Activated CD4-positive, alpha-beta memory T cell treated with anti-CD3 and anti-CD28 coated beads, Interleukin-2, amount 10 ng/mL, durations not matched to agents 7 days and 5 days (primary cell): ENCODE data around the gene INF2. TPM values are rescaled to one million over a fixed set of nuclear protein-coding genes. Genes with fewer than 3 reads are reported as not detected.
"Not testable (repeated sequence)": the region's sequence is repeated elsewhere in the genome, so short reads cannot be mapped to it uniquely, and the experiment has no call there.

ENCODE experiments used
- CTCF ChIA-PET: fragments of 350-600 bp; sonication (Branson Sonifier 250); formaldehyde crosslinking; loops from one replicate; lab custom pipeline; 2021; ENCODE audit warnings: antibody characterized with exemption, inconsistent platforms; lab: Charles Lee
- POLR2A ChIA-PET: fragments of 350-600 bp; sonication (Branson Sonifier 250); formaldehyde crosslinking; loops from one replicate; lab custom pipeline; 2021; ENCODE audit warnings: antibody characterized with exemption; lab: Charles Lee
- DNase-seq: peaks from one replicate; pipeline ENCODE4 v3.0.0-alpha.2; 2020
- H3K27ac Mint-ChIP-seq: one replicate; pipeline ENCODE4 v1.8.0; 2021; ENCODE audit warnings: mild to moderate bottlenecking, mixed read lengths
- H3K27me3 Mint-ChIP-seq: one replicate; pipeline ENCODE4 v1.8.0; 2021; ENCODE audit warnings: mixed read lengths
- H3K36me3 Mint-ChIP-seq: one replicate; pipeline ENCODE4 v1.8.0; 2021; ENCODE audit warnings: low read depth, mixed read lengths
- H3K4me1 Mint-ChIP-seq: one replicate; pipeline ENCODE4 v1.8.0; 2021; ENCODE audit warnings: mixed read lengths
- H3K4me3 Mint-ChIP-seq: one replicate; pipeline ENCODE4 v1.8.0; 2021; ENCODE audit warnings: mild to moderate bottlenecking, mixed read lengths
- H3K9me3 Mint-ChIP-seq: one replicate; pipeline ENCODE4 v1.8.0; 2021; ENCODE audit warnings: mixed read lengths
- total RNA-seq, 2 experiments: library from RNA; stranded (reverse); gene quantifications; one replicate each; pipeline ENCODE4 v1.2.3, GENCODE V29; 2021

Gene INF2
- total RNA-seq, 2 experiments from 2014 or later = 120 to 132 TPM

DNA sequence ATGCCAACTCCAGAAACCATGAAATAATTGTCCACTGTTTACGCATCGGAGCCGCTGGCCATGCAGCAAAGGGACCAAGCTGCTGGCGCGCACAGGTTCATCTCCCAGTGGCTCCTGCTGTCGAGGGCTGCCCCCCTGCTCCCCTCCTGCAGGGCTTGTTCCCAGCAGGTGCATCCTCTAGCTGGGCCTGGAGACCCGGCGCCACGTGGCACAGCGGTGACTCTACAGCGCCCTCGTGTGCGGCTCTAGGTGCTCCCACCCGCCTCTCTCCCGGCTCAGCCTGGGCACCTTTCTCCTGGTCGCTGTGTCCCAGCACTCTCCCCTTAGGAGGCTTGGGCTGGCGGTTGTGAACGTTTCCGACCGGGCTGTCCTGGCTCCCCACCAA lies 37.5 kb upstream of the INF2 start:
- CTCF ChIA-PET = interaction anchor here (1.3 to 1.4 kb wide), 2 partner anchors 14 to 58 kb away, joined by 3 read pairs; no protein-coding TSS in a partner anchor

DNA sequence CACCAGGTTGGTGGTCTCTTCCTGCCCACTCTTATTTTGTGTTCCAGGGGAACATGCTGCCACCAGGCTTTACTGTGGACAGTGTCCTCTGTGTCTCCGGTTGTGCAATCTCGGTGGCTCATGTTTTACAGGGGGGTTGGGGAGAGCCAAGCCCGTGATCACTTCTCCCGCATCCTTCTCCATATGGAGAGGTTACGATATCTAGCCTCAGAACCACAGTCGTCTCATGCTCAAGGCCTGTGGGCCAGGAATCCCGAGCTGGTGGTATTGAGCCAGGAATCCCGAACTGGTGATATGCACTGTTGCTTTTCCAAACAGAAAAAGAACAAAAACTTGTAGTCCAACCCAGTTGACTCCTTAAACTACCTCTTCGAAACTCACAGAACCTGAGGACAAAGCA lies 37.0 kb upstream of the INF2 start:
- no peaks in the 10 kb centered on the region for H3K36me3 Mint-ChIP-seq
- H3K4me3 Mint-ChIP-seq = no peak overlapping the region
- POLR2A ChIA-PET = no interaction called here
- DNase-seq = no peak
- no peaks in the 10 kb centered on the region for H3K4me1 Mint-ChIP-seq
- CTCF ChIA-PET = interaction anchor here (1.3 kb wide), 1 partner anchor 57 kb away, joined by 3 read pairs; no protein-coding TSS in a partner anchor
- peaks cover 15% of the 10 kb centered on the region for H3K9me3 Mint-ChIP-seq
- no peak overlapping the region for H3K27ac Mint-ChIP-seq
- peaks cover 25% of the 10 kb centered on the region for H3K27me3 Mint-ChIP-seq

More for the DNA sequence above, 37.5 kb upstream of the INF2 start:
- peaks cover 25% of the 10 kb centered on the region for H3K27me3 Mint-ChIP-seq
- DNase-seq = no peak
- no peaks in the 10 kb centered on the region for H3K36me3 Mint-ChIP-seq
- no peak overlapping the region for H3K27ac Mint-ChIP-seq
- no peaks in the 10 kb centered on the region for H3K4me1 Mint-ChIP-seq
- H3K9me3 Mint-ChIP-seq = peaks cover 15% of the 10 kb centered on the region
- no peak overlapping the region for H3K4me3 Mint-ChIP-seq
- POLR2A ChIA-PET = no interaction called here

DNA sequence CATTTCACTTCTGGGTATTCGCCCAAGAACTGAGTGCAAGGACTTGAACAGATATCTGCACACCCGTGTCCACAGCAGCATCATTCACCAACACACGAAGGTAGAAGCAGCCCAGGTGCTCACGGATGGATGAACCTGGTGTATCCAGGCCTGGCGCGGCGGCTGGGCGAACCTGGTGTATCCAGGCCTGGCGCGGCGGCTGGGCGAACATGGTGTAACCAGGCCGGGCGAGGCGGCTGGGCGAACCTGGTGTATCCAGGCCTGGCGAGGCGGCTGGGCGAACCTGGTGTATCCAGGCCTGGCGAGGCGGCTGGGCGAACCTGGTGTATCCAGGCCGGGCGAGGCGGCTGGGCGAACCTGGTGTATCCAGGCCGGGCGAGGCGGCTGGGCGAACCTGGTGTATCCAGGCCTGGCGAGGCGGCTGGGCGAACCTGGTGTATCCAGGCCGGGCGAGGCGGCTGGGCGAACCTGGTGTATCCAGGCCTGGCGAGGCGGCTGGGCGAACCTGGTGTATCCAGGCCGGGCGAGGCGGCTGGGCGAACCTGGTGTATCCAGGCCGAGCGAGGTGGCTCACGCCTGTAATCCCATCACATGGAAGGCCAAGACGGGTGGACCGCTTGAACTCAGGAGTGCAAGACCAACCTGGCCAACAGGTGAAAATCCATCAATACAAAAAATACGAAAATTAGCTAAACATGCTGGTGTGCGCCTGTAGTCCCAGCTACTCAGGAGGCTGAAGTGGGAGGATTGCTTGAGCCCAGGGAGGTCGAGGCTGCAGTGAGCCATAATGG lies 36.1 kb upstream of the INF2 start:
- H3K36me3 Mint-ChIP-seq, DNase-seq, H3K4me3 Mint-ChIP-seq, POLR2A ChIA-PET, H3K27ac Mint-ChIP-seq, CTCF ChIA-PET, H3K4me1 Mint-ChIP-seq: not testable (repeated sequence)
- Mint-ChIP-seq H3K27me3 (peaks cover 29% of the 10 kb centered on the region), H3K9me3 (peaks cover 15% of the 10 kb centered on the region)

DNA sequence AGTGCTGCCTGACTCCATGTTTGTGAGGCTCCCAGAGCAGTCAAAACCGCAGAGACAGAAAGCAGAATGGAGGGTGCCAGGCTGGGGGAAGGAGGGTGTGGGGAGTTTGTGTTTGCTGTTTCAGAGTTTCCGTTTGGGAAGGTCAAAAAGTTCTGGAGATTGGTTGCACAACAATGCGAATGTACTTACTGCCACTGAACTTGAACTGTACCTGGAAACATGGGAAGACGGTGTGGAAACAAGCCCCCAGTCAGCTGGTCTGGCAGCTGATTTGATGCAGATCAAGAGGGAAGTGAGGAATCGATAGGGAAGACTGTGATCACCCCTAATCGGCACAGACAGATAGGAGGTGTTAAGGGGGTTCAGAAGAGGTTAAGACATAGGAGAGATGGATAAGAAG lies 35.3 kb upstream of the INF2 start:
- ChIA-PET CTCF (no interaction called here), POLR2A (no interaction called here)
- H3K36me3 Mint-ChIP-seq = no peaks in the 10 kb centered on the region
- peaks cover 15% of the 10 kb centered on the region for H3K9me3 Mint-ChIP-seq
- no peak overlapping the region for H3K27ac Mint-ChIP-seq
- no peaks in the 10 kb centered on the region for H3K4me1 Mint-ChIP-seq
- H3K4me3 Mint-ChIP-seq = no peak overlapping the region
- peaks cover 25% of the 10 kb centered on the region for H3K27me3 Mint-ChIP-seq
- no peak for DNase-seq

DNA sequence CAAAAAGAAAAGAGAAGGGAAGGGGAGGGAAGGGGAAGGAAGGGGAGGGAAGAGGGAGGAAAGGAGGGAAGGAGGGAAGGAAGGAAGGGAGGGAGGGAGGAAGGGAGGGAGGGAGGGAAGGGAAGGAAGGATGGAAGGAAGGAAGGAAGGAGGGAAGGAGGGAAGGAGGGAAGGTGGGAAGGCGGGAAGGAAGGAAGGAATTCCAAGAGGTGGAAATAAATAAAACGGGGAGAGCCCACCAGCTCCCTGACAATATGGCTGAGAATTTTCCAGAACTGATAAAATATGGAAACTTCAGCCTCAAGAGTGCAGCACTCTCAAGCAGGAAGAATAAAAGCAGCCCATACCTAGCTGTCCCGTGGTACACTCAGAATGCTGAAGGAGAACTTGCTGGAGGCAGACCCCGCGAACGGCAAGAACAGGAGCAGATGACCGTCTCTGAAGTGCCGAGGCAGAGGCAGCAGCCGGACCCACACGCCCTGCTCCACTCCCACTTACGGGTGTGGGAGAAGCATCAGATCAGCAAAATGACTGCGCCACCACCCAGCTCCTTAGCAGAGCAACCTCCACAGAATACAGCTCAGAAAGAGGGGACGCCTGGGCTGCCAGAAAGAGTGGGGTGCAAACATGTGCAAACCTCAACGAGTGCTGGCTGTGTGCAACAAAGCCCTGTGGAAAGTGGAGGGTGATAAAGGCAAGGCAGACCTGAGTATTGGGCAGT lies 34.1 kb upstream of the INF2 start:
- Mint-ChIP-seq H3K9me3 (peaks cover 15% of the 10 kb centered on the region), H3K27me3 (peaks cover 24% of the 10 kb centered on the region), H3K27ac (no peak overlapping the region), H3K4me1 (peaks cover 2% of the 10 kb centered on the region), H3K4me3 (no peak overlapping the region), H3K36me3 (no peaks in the 10 kb centered on the region)
- DNase-seq = no peak
- CTCF ChIA-PET = no interaction called here
- POLR2A ChIA-PET = no interaction called here

DNA sequence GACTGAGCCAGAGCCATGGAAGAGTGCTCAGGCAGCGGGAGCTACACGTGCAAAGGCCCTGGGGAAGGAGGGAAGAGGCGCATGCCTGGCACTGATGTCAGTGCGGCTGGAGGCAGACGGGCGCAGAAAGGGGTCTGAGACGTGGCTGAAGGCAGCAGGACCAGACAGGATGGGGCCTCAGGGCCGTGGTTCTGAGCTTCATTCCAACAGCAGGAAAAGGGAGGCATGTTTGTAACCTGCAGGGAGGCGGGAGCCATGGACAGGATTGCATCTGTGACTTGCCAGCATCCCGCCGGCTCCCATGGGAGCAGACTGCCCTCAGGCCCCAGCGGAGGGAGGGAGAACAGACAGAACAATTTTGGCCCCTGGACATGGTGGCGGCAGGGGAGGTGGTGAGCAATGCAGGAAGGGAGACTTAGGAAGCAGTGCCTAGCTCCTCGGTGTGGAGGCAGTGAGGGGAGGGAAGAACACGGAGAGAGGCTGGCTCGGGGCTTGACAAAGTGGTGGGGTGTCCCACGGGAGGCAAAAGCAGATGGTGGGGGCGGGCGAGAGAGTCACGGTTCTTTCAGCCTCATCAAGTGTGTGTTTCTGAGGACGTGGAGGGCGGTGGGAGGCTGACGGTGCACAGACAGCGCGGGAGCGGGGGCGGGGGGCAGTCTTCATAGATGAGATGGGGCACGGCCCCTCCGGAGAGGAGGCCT lies 33.3 kb upstream of the INF2 start:
- H3K9me3 Mint-ChIP-seq = peaks cover 15% of the 10 kb centered on the region
- ChIA-PET CTCF (no interaction called here), POLR2A (no interaction called here)
- DNase-seq = no peak
- no peak overlapping the region for H3K4me3 Mint-ChIP-seq
- no peaks in the 10 kb centered on the region for H3K36me3 Mint-ChIP-seq
- H3K27me3 Mint-ChIP-seq = peaks cover 30% of the 10 kb centered on the region
- no peak overlapping the region for H3K27ac Mint-ChIP-seq
- H3K4me1 Mint-ChIP-seq = peaks cover 4% of the 10 kb centered on the region

DNA sequence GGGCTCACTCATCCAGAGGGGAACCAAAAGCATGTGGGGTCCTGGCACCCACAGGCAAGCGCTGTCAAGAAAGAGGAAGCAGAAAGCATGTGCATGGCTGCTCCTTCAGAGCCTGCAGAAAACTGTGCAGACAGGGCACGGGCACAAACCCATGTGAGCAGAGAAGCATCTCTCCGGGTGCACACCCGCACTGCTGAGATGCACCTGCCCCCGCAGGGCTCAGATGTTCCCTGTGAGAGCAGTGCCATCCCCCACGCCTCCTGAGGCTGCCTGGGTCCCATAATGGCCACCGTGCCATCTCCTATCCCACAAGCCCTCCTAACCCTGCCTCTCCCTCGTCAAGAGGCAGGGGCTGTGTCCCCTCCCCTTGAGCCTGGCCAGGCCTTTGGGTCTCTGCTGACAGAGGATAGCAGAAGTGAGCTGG lies 32.3 kb upstream of the INF2 start:
- Mint-ChIP-seq H3K27ac (no peak overlapping the region), H3K27me3 (peaks cover 35% of the 10 kb centered on the region), H3K9me3 (peaks cover 14% of the 10 kb centered on the region), H3K4me1 (peaks cover 4% of the 10 kb centered on the region), H3K36me3 (no peaks in the 10 kb centered on the region), H3K4me3 (no peak overlapping the region)
- ChIA-PET POLR2A (no interaction called here), CTCF (no interaction called here)
- DNase-seq = no peak

DNA sequence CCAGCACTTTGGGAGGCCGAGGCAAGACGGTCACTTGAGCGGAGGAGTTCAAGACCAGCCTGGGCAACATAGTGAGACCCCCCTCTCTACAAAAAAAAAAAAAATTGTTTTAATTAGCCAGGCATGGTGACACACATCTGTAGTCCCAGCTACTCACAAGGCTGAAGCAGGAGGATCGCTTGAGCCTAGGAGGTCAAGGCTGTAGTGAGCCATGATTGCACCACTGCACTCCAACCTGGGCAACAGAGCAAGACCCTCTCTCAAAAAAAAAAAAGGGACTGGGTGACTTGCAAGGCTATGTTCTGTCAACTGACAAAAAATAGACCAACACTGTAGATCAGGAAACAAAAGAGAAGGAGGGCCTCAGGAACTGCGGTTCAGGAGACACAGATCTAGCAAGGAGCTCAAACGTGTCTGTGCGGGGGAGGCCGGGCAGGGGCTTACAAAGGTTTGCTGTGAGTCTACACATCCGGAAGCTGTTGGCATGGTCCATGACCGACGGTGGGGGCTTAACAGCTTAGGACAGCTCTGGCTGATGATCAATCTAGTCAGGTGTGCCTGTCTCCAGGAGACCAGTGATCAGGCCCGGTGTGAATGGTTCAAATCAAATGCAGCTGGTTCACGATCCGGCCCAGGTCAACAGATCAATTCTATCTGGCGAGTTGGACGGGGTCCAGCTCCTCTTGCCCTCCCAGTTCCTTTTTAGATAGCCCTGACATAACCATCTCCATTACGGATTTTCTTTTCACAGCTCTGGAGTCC lies 31.7 kb upstream of the INF2 start:
- CTCF ChIA-PET = interaction anchor here (0.7 kb wide), 1 partner anchor 91 kb away, joined by 3 read pairs; no protein-coding TSS in a partner anchor
- H3K4me1 Mint-ChIP-seq = peaks cover 4% of the 10 kb centered on the region
- POLR2A ChIA-PET = no interaction called here
- no peak for DNase-seq
- H3K27me3 Mint-ChIP-seq = peaks cover 38% of the 10 kb centered on the region
- H3K4me3 Mint-ChIP-seq = no peak overlapping the region
- H3K27ac Mint-ChIP-seq = no peak overlapping the region
- peaks cover 8% of the 10 kb centered on the region for H3K9me3 Mint-ChIP-seq
- H3K36me3 Mint-ChIP-seq = no peaks in the 10 kb centered on the region

DNA sequence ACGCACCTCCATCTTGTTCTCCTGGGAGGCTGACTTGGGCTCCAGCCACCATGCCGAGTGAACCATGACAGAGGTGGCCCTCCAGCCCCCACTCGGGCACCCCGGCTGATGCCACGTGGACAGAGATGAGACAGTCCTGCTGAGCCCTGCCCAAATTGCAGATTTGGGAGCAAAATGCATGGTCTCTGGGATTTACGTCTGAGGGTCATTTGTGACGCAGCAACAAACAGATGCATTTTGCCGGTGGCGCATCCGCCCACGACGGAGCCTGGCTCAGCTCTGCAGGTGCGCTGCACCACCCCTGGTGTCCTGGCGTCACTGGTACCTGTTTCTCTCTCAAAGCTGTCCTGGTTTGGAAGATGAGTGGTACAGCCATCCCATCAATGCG lies 31.1 kb upstream of the INF2 start:
- Mint-ChIP-seq H3K4me3 (no peak overlapping the region), H3K27ac (no peak overlapping the region), H3K36me3 (no peaks in the 10 kb centered on the region), H3K9me3 (peaks cover 6% of the 10 kb centered on the region), H3K27me3 (peaks cover 38% of the 10 kb centered on the region), H3K4me1 (peaks cover 4% of the 10 kb centered on the region)
- ChIA-PET CTCF (interaction anchor here (0.7 kb wide), 1 partner anchor 90 kb away, joined by 3 read pairs; no protein-coding TSS in a partner anchor), POLR2A (no interaction called here)
- no peak for DNase-seq

DNA sequence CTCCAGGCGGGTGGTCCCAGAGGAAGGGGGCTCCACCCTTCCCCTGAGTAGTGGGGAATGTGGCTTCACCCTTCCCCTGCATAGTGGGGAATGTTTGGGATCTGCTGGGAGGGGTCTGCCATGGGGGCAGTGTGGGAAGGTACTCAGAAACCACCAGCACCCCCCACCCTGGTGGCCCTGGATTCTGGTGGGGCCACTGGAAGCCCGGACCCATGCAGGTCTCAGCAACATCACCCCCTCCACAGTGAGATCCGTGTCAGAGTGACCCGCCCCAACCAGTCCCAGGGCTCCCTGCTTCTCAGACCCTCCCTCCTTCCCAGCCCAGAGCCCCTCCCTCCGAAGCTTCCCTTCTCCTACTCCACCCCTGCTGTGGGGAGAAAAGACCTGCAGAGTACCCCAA lies 30.3 kb upstream of the INF2 start:
- DNase-seq = no peak
- Mint-ChIP-seq H3K9me3 (peaks cover 1% of the 10 kb centered on the region), H3K27me3 (peaks cover 40% of the 10 kb centered on the region), H3K4me1 (peaks cover 11% of the 10 kb centered on the region), H3K27ac (no peak overlapping the region), H3K36me3 (no peaks in the 10 kb centered on the region), H3K4me3 (no peak overlapping the region)
- CTCF ChIA-PET = no interaction called here
- POLR2A ChIA-PET = no interaction called here

DNA sequence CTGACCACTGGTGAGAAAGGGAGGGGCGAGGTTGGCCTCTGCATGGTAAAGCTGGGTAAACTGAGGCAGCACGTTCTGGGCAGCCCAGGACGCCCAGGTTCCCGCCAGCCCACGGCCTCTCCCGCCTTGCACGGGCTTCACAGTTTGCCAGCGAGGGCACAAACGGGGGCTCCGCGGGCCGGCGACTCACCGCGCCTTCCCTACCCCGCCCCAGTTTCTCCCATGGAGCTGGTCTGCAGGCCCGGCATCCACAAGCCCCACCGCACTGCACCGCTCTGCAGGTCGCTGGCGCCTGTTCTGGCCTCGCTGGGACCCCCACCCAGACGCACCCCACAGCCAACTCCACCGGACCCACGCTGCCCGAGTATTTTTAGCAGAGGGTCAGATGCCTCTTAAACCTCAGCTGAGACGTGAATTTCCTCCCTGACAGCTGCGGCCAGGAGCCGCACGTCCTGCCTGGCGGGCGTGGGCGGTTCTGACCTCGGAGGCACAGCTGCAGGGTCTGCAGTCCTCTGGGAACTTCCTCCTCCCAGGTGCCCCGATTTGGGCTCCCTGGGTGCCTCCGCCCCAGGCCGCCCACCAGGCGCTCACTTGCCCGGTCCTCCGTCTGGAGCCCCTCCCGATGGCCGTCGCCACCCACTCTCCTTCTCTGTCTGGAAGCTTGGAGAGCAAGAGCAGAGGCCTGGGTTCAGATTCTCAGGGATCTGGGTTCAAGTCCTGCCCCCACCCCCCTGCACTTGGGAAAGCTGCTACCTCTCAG lies 29.5 kb upstream of the INF2 start:
- no peaks in the 10 kb centered on the region for H3K9me3 Mint-ChIP-seq
- DNase-seq = no peak
- peaks cover 19% of the 10 kb centered on the region for H3K4me1 Mint-ChIP-seq
- H3K27me3 Mint-ChIP-seq = peaks cover 47% of the 10 kb centered on the region
- H3K27ac Mint-ChIP-seq = no peak overlapping the region
- CTCF ChIA-PET = no interaction called here
- no peak overlapping the region for H3K4me3 Mint-ChIP-seq
- POLR2A ChIA-PET = no interaction called here
- peaks cover under 1% of the 10 kb centered on the region for H3K36me3 Mint-ChIP-seq

DNA sequence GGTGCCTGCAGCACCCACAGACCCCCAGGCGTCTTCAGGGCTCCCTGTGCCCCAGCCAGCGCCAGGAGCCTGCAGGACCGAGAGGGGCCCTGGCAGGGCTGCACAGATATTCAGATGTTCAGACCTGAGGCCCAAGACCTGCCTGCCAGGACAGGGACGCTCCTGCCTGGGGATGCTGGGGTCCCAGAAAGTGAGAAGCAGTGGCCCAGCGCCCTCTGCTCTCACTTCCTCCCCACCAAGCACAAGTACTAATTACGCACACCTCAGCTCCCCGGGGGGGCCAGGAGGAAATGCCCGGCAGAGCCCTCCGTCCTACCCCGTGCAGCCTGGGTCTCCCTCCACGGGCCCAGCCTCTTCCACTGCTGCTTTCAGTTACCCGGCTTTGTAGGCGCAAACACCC lies 28.8 kb upstream of the INF2 start:
- H3K36me3 Mint-ChIP-seq = peaks cover 4% of the 10 kb centered on the region
- H3K4me3 Mint-ChIP-seq = no peak overlapping the region
- no peak for DNase-seq
- peaks cover 25% of the 10 kb centered on the region for H3K4me1 Mint-ChIP-seq
- ChIA-PET CTCF (no interaction called here), POLR2A (no interaction called here)
- no peak overlapping the region for H3K27ac Mint-ChIP-seq
- no peaks in the 10 kb centered on the region for H3K9me3 Mint-ChIP-seq
- H3K27me3 Mint-ChIP-seq = peaks cover 49% of the 10 kb centered on the region
